ACHN (cell line): ENCODE data around the gene TMEM130.
A peak's percentile ranks its signal among the peaks of the same experiment; 100 is the strongest.
"Not testable (repeated sequence)": the region's sequence is repeated elsewhere in the genome, so short reads cannot be mapped to it uniquely, and the experiment has no call there.

Experiments used
- DNase-seq: peaks from one replicate; pipeline ENCODE4 v3.0.0-alpha.2; 2015
- in situ Hi-C: cut with HindIII; loops from 2 replicates; pipeline ENCODE4 v1.10.0; 2017; ENCODE audit warnings: low sequenced_read_pairs, low pct_ligation_motif_present, low pct_unique_long_range_greater_than_20kb

TMEM130 gene

GRCh38 chr7:98862716-98863420, 6.9 kb downstream of the TMEM130 start:
- DNase-seq = no peak
- in situ Hi-C loops = no loop called here

GRCh38 chr7:98862203-98862602, 7.6 kb downstream of the TMEM130 start:
- in situ Hi-C loops = no loop called here
- no peak for DNase-seq

- no peak for DNase-seq
- in situ Hi-C loops = no loop called here
Measured at GRCh38 chr7:98860071-98860470, 9.7 kb downstream of the TMEM130 start.

GRCh38 chr7:98855610-98856422, 14.0 kb downstream of the TMEM130 start:
- DNase-seq = no peak
- in situ Hi-C loops = no loop called here

- peak; percentile 74 for DNase-seq
- in situ Hi-C loops = no loop called here
Measured at GRCh38 chr7:98852826-98853225, 17.0 kb downstream of the TMEM130 start.

- in situ Hi-C loops = no loop called here
Measured at GRCh38 chr7:98848918-98849317, 20.9 kb downstream of the TMEM130 start.

GRCh38 chr7:98842552-98842951, 27.3 kb downstream of the TMEM130 start:
- in situ Hi-C loops, DNase-seq: not testable (repeated sequence)

More at GRCh38 chr7:98848918-98849317, 20.9 kb downstream of the TMEM130 start:
- DNase-seq = no peak

GRCh38 chr7:98841179-98841997, 28.4 kb downstream of the TMEM130 start:
- DNase-seq = peak; percentile 58
- in situ Hi-C loops = no loop called here

GRCh38 chr7:98840722-98841121, 29.1 kb downstream of the TMEM130 start:
- no peak for DNase-seq
- in situ Hi-C loops = no loop called here

- no peak for DNase-seq
- in situ Hi-C loops = no loop called here
Measured at GRCh38 chr7:98840096-98840495, 29.7 kb downstream of the TMEM130 start.

GRCh38 chr7:98837630-98837972, 32.2 kb downstream of the TMEM130 start:
- in situ Hi-C loops = no loop called here
- DNase-seq = no peak

GRCh38 chr7:98836811-98837629, 32.8 kb downstream of the TMEM130 start:
- in situ Hi-C loops = no loop called here
- DNase-seq = peak; percentile 60

GRCh38 chr7:98834949-98835348, 34.9 kb downstream of the TMEM130 start:
- no peak for DNase-seq
- in situ Hi-C loops = no loop called here

GRCh38 chr7:98833022-98833421, 36.8 kb downstream of the TMEM130 start:
- DNase-seq = no peak
- in situ Hi-C loops = no loop called here

GRCh38 chr7:98831641-98832221, 38.1 kb downstream of the TMEM130 start:
- in situ Hi-C loops = no loop called here
- peak; percentile 42 for DNase-seq

GRCh38 chr7:98830972-98831548, 38.8 kb downstream of the TMEM130 start:
- DNase-seq = no peak
- in situ Hi-C loops = no loop called here

GRCh38 chr7:98828368-98828767, 41.4 kb downstream of the TMEM130 start:
- DNase-seq = no peak
- in situ Hi-C loops = no loop called here

GRCh38 chr7:98827258-98827657, 42.6 kb downstream of the TMEM130 start:
- DNase-seq = no peak
- in situ Hi-C loops = no loop called here
